DND-41 (cell line): Measurements from ENCODE around the gene NDUFA6.
"Not testable (repeated sequence)": the region's sequence is repeated elsewhere in the genome, so short reads cannot be mapped to it uniquely, and the experiment has no call there.

Experiments
- ATAC-seq: fragments of 200-7000 bp; cut with Tn5 transposase; 3 replicates; pipeline ENCODE4 v1.9.1; 2021; ENCODE audit warnings: low read depth; ENCODE audit not compliant: insufficient read depth
- DNase-seq: peaks from one replicate; pipeline ENCODE4 v3.0.0-alpha.2; 2020
- H2AFZ ChIP-seq: 2 replicates; pipeline ENCODE4 v1.6.0; 2012; ENCODE audit warnings: low read depth, low read length
- H3K27ac ChIP-seq: 2 replicates; pipeline ENCODE4 v1.5.1; 2012; ENCODE audit warnings: low read length, inconsistent platforms
- H3K27me3 ChIP-seq: fragments of 200-600 bp; sonication (generic); 2 replicates; pipeline ENCODE4 v1.6.0; 2012; ENCODE audit warnings: low read length, mild to moderate bottlenecking, inconsistent platforms; ENCODE audit not compliant: insufficient read depth, poor library complexity
- H3K36me3 ChIP-seq: 2 replicates; pipeline ENCODE4 v1.5.1; 2012; ENCODE audit warnings: low read length, inconsistent platforms; ENCODE audit not compliant: insufficient read depth
- H3K4me1 ChIP-seq: 2 replicates; pipeline ENCODE4 v1.5.1; 2012; ENCODE audit warnings: mild to moderate bottlenecking, low read length; ENCODE audit not compliant: insufficient read depth
- H3K4me2 ChIP-seq: 2 replicates; pipeline ENCODE4 v1.6.0; 2012; ENCODE audit warnings: mild to moderate bottlenecking, moderate library complexity, low read length, inconsistent platforms; ENCODE audit not compliant: insufficient read depth
- H3K4me3 ChIP-seq, 2 experiments: fragments of 200-600 bp in 1 of 2; shearing (Covaris generic) in 1 of 2; 2 replicates each; pipeline ENCODE4 v1.5.1; 2012 to 2016; ENCODE audit warnings: inconsistent platforms in 2 of 2, low read length in 2 of 2, mild to moderate bottlenecking in 2 of 2, low read depth in 1 of 2, moderate library complexity in 1 of 2
- H3K79me2 ChIP-seq: 2 replicates; pipeline ENCODE4 v1.6.0; 2012; ENCODE audit warnings: low read length, inconsistent platforms; ENCODE audit not compliant: insufficient read depth
- H3K9ac ChIP-seq: 2 replicates; pipeline ENCODE4 v1.6.0; 2012; ENCODE audit warnings: low read depth, mild to moderate bottlenecking, inconsistent platforms, low read length, moderate library complexity
- H3K9me3 ChIP-seq: 2 replicates; pipeline ENCODE4 v1.5.1; 2012; ENCODE audit warnings: low read length, moderate library complexity, mild to moderate bottlenecking, inconsistent platforms; ENCODE audit not compliant: insufficient read depth, severe bottlenecking
- H4K20me1 ChIP-seq: 2 replicates; pipeline ENCODE4 v1.6.0; 2012; ENCODE audit warnings: low read length; ENCODE audit not compliant: insufficient read depth
- CTCF ChIP-seq: IDR thresholded peaks from 2 replicates; pipeline ENCODE4 v1.5.1; 2012; ENCODE audit warnings: borderline replicate concordance, low read length, moderate library complexity, mild to moderate bottlenecking; ENCODE audit not compliant: poor library complexity, severe bottlenecking; ENCODE audit errors: extremely low read depth
- EZH2 ChIP-seq: IDR thresholded peaks from 3 replicates; pipeline ENCODE4 v1.6.1; 2012; ENCODE audit warnings: borderline replicate concordance, low read depth, mild to moderate bottlenecking, moderate library complexity, low read length, inconsistent platforms; ENCODE audit not compliant: severe bottlenecking

The NDUFA6 gene

GRCh38 chr22:42138122-42138770, 47.7 kb upstream of the NDUFA6 start:
- ATAC-seq, result no peak
- no peak for DNase-seq
- Histone ChIP-seq H3K27me3 (no peaks in the 10 kb centered on the region), H3K4me1 (no peaks in the 10 kb centered on the region), H3K4me3 (no peak overlapping the region), H3K9ac (no peak overlapping the region), H3K27ac (no peak overlapping the region), H3K36me3 (peaks cover 14% of the 10 kb centered on the region), H3K9me3 (no peaks in the 10 kb centered on the region), H3K79me2 (no peaks in the 10 kb centered on the region), H3K4me2 (no peak overlapping the region), H2AFZ (no peak overlapping the region), H4K20me1 (no peaks in the 10 kb centered on the region)
- TF ChIP-seq CTCF (no peak), EZH2 (no peak)

DNA sequence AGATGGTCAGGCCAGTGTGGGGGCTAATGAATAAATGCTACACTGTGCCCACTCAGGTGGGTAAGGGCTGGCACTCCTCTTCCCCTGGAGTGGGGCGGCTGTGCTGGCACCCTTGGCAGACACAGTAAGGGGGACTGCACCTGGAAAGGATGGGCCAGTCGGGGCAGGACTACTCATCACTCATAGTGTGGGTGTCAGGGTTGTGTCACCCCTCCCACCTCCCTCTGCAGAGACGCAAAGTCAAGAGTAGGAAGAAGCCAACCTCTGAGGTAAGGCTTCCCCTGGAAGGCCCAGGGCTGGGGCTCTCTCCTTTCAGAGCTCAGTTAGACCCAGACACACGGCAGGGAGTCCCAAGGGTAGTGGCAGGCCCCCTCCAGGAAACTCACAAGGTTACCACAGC, 45.1 kb upstream of the NDUFA6 start:
- H3K79me2 ChIP-seq, H2AFZ ChIP-seq, H3K4me2 ChIP-seq, DNase-seq, H3K4me1 ChIP-seq, H4K20me1 ChIP-seq, H3K9me3 ChIP-seq, ATAC-seq, H3K36me3 ChIP-seq, H3K9ac ChIP-seq, H3K27me3 ChIP-seq, H3K4me3 ChIP-seq, H3K27ac ChIP-seq: not testable (repeated sequence)

DNA sequence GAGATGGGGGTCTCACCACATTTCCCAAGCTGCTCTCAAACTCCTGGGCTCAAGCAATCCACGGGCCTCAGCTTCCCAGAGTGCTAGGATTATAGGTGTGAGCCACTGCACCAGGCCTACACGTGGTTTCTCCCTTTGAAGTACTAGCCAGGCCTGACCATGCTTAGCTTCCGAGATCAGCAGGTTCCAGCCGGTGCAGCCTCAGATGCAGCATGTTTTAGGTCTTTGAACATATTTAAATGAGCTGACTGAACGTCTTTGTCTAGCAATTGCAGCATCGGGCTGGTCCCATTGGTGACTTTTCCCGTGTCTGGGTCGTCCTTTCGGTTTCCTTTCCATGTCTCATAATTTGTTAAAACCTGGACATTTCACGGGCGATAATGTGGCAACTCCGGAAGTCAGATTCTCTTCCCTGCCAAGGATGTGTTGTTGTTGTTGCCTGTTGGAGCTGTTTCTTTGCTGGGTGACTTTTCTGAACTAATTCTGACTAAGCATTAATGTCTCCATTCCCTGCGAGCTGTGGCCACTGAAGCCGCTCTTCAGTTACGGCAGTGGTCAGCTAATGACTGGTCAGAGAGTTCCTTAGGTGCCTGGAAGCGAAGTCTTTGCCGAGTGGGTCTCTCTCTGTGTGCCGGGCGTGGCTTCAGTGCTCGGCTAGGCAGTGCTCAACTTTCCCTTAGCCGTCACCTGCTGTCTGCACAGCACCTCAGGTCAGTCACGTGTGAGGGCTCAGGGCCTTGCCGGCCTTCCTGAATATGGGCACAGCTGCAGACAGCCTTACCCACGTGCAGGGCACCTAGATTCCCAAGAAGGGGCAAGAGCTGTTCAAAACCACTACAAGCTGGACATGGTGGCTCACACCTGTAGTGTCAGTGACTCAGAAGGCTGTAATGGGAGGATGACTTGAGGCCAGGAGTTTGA, 43.8 kb upstream of the NDUFA6 start:
- Histone ChIP-seq H4K20me1 (no peaks in the 10 kb centered on the region), H3K9ac (no peak overlapping the region), H3K4me1 (no peaks in the 10 kb centered on the region), H3K27ac (no peak overlapping the region), H2AFZ (no peak overlapping the region), H3K4me2 (no peak overlapping the region), H3K4me3 (no peak overlapping the region), H3K9me3 (no peaks in the 10 kb centered on the region), H3K36me3 (peaks cover 3% of the 10 kb centered on the region), H3K79me2 (no peaks in the 10 kb centered on the region), H3K27me3 (no peaks in the 10 kb centered on the region)
- ATAC-seq, result no peak
- no peak for DNase-seq
- TF ChIP-seq EZH2, result no peak
- no peak for TF ChIP-seq CTCF

- no peaks in the 10 kb centered on the region for H3K9me3 ChIP-seq
- DNase-seq (no peak), ATAC-seq (peak; percentile 10; the same call in 1 of the 3 replicates)
- H3K9ac ChIP-seq, result no peak overlapping the region
- no peak overlapping the region for H3K4me2 ChIP-seq
- H4K20me1 ChIP-seq, result no peaks in the 10 kb centered on the region
- no peak overlapping the region for H2AFZ ChIP-seq
- H3K4me3 ChIP-seq, result no peak overlapping the region
- no peaks in the 10 kb centered on the region for H3K27me3 ChIP-seq
- TF ChIP-seq EZH2 (no peak), CTCF (no peak)
- H3K27ac ChIP-seq, result no peak overlapping the region
- no peaks in the 10 kb centered on the region for H3K36me3 ChIP-seq
- no peaks in the 10 kb centered on the region for H3K79me2 ChIP-seq
- H3K4me1 ChIP-seq, result no peaks in the 10 kb centered on the region
Observed at GRCh38 chr22:42132457-42132856, 41.9 kb upstream of the NDUFA6 start.
